Erythroblast (primary cell): ENCODE data around the gene RFX7.

Experiments used
- GATA1 ChIP-seq: IDR thresholded peaks from 2 replicates; pipeline ENCODE4 v1.6.1; 2011; ENCODE audit warnings: low read depth, mild to moderate bottlenecking, control low read depth, low read length, moderate library complexity
- POLR2A ChIP-seq: IDR thresholded peaks from 2 replicates; pipeline ENCODE4 v1.6.1; 2011; ENCODE audit warnings: mild to moderate bottlenecking, low read length

DNA sequence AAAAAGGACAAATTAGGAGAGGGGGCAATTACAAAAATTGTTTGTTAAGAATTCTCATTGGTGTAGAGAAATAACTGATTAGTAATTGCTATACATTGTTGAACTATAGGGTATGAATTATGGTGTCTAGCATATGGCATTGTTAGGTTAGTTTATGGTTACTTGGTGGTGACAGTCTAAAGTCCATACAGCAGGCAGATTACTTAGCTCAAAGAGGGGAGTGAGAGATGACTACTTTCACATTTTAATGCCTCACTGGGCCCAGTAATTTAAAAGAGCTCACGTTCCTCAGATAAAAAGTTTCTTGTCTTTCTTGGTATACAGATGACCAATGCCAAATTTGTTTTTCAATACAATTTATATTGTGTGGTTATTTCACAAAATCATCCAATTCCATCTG is 137.8 kb downstream of the RFX7 start:
- no peak for TF ChIP-seq POLR2A
- TF ChIP-seq GATA1, result no peak
